B cell (primary cell): ENCODE measurements around the gene RHOT1. TPM values are rescaled to one million over a fixed set of nuclear protein-coding genes. Genes with fewer than 3 reads are reported as not detected.

ENCODE experiments used
- ATAC-seq: fragments of 200-7000 bp; cut with Tn5 transposase; one replicate; pipeline ENCODE4 v1.10.0; 2021; ENCODE audit warnings: low read depth, mild to moderate bottlenecking, moderate number of reproducible peaks, moderate library complexity
- CTCF ChIA-PET: fragments of 350-600 bp; sonication (Branson Sonifier 250); formaldehyde crosslinking; loops from one replicate; lab custom pipeline; 2021; ENCODE audit warnings: antibody characterized with exemption, inconsistent platforms; lab: Charles Lee
- POLR2A ChIA-PET: fragments of 350-600 bp; sonication (Branson Sonifier 250); formaldehyde crosslinking; loops from one replicate; lab custom pipeline; 2021; ENCODE audit warnings: antibody characterized with exemption; lab: Charles Lee
- DNase-seq: peaks from one replicate; pipeline ENCODE4 v3.0.0; 2013
- H2AFZ ChIP-seq: 2 replicates; pipeline ENCODE4 v1.6.1; 2012; ENCODE audit warnings: mild to moderate bottlenecking, low read depth, low read length; ENCODE audit not compliant: insufficient read depth, poor library complexity, severe bottlenecking
- H3K27ac ChIP-seq, 2 donors: 1 replicate in 1 of 2; 2 replicates in 1 of 2; pipeline ENCODE4 v1.5.1; 2012 to 2013; ENCODE audit warnings: low read length in 2 of 2, mild to moderate bottlenecking in 2 of 2, moderate library complexity in 1 of 2
- H3K27me3 ChIP-seq, 4 experiments: fragments of 200-600 bp in 1 of 4; sonication (generic) in 1 of 4; replicated peaks in 1 of 4; 1 replicate in 2 of 4; 2 replicates in 2 of 4; pipeline versions ENCODE4 v1.6.1 to v1.7.0; 2013 to 2016; ENCODE audit warnings: low read length in 3 of 4, mild to moderate bottlenecking in 2 of 4, mixed read lengths in 1 of 4, moderate library complexity in 1 of 4; ENCODE audit not compliant: insufficient read depth in 4 of 4, control insufficient read depth in 3 of 4; ENCODE audit errors: control extremely low read depth in 1 of 4
- H3K36me3 ChIP-seq, 2 experiments: replicated peaks in 1 of 2; 1 replicate in 1 of 2; 2 replicates in 1 of 2; pipeline versions ENCODE4 v1.6.1 to v1.7.1; 2013; ENCODE audit warnings: low read length in 1 of 2; ENCODE audit not compliant: insufficient read depth in 2 of 2, control insufficient read depth in 1 of 2; ENCODE audit errors: control extremely low read depth in 1 of 2, extremely low read depth in 1 of 2
- H3K4me1 ChIP-seq, 2 donors: fragments of 200-600 bp in 1 of 2; sonication (generic) in 1 of 2; 1 replicate in 1 of 2; 2 replicates in 1 of 2; pipeline versions ENCODE4 v1.5.1 to v1.6.1; 2013 to 2017; ENCODE audit warnings: low read length in 2 of 2; ENCODE audit not compliant: control insufficient read depth in 2 of 2, insufficient read depth in 2 of 2
- H3K4me2 ChIP-seq: replicated peaks from 2 replicates; pipeline ENCODE3; 2012; ENCODE audit warnings: mild to moderate bottlenecking, low read depth, low read length; ENCODE audit not compliant: poor library complexity, severe bottlenecking
- H3K4me3 ChIP-seq, 5 experiments: fragments of 200-600 bp in 1 of 5; sonication (generic) in 1 of 5; 1 replicate in 3 of 5; 2 replicates in 2 of 5; pipeline versions ENCODE4 v1.5.1 to v1.7.0; 2011 to 2016; ENCODE audit warnings: low read length in 4 of 5, mild to moderate bottlenecking in 4 of 5, low read depth in 2 of 5, control low read depth in 1 of 5, moderate library complexity in 1 of 5; ENCODE audit not compliant: insufficient read depth in 1 of 5; ENCODE audit errors: control extremely low read depth in 1 of 5, extremely low read depth in 1 of 5
- H3K79me2 ChIP-seq: fragments of 200-600 bp; sonication (generic); one replicate; pipeline ENCODE4 v1.6.0; 2016; ENCODE audit warnings: low read length; ENCODE audit not compliant: control insufficient read depth, insufficient read depth
- H3K9ac ChIP-seq: fragments of 200-600 bp; sonication (generic); 2 replicates; pipeline ENCODE4 v1.6.1; 2017; ENCODE audit warnings: mild to moderate bottlenecking, low read length, moderate library complexity
- H3K9me3 ChIP-seq, 3 donors: one replicate each; pipeline versions ENCODE4 v1.6.1 to v1.7.1; 2013; ENCODE audit warnings: low read length in 2 of 3; ENCODE audit not compliant: control insufficient read depth in 2 of 3, insufficient read depth in 1 of 3; ENCODE audit errors: control extremely low read depth in 1 of 3
- H4K20me1 ChIP-seq: 2 replicates; pipeline ENCODE4 v1.6.0; 2012; ENCODE audit warnings: mild to moderate bottlenecking, low read length; ENCODE audit not compliant: insufficient read depth, control insufficient read depth, poor library complexity, severe bottlenecking
- H3K27ac Mint-ChIP-seq: one replicate; pipeline ENCODE4 v1.8.0; 2021; ENCODE audit warnings: mixed read lengths
- H3K27me3 Mint-ChIP-seq: one replicate; pipeline ENCODE4 v1.8.0; 2021; ENCODE audit warnings: mixed read lengths
- H3K4me1 Mint-ChIP-seq: one replicate; pipeline ENCODE4 v1.8.0; 2021; ENCODE audit warnings: mixed read lengths
- H3K4me3 Mint-ChIP-seq: one replicate; pipeline ENCODE4 v1.8.0; 2021; ENCODE audit warnings: mixed read lengths
- H3K9me3 Mint-ChIP-seq: one replicate; pipeline ENCODE4 v1.8.0; 2022; ENCODE audit warnings: mixed read lengths; ENCODE audit not compliant: insufficient read depth
- CTCF ChIP-seq: fragments of 200-600 bp; IDR thresholded peaks from one replicate; pipeline ENCODE4 v1.8.0; 2022; ENCODE audit warnings: antibody characterized with exemption, mild to moderate bottlenecking
- EZH2 ChIP-seq: IDR thresholded peaks from 2 replicates; pipeline ENCODE4 v1.6.1; 2012; ENCODE audit warnings: borderline replicate concordance, low read depth, mild to moderate bottlenecking, moderate library complexity, low read length; ENCODE audit not compliant: insufficient read depth, poor library complexity, severe bottlenecking
- WGBS: methylation state at CpG from one replicate; pipeline ENCODE4 v1.1.5; 2013; ENCODE audit warnings: missing lambda C conversion rate; ENCODE audit not compliant: insufficient coverage; 5-methylcytosine and 5-hydroxymethylcytosine counted together
- intact Hi-C: fragments of 100-400 bp; cut with micrococcal nuclease; formaldehyde crosslinking; loops from one replicate; pipeline ENCODE4 v1.10.0; 2022
- polyA plus RNA-seq: library from polyadenylated mRNA; depleted of rRNA; stranded (reverse); fragments of >200 nt; gene quantifications from 2 replicates; pipeline ENCODE4 v1.2.3, GENCODE V29; 2012
- total RNA-seq, 2 donors: library from RNA; stranded (reverse); fragments of 120-200 nt in 1 of 2; gene quantifications; 1 replicate in 1 of 2; 2 replicates in 1 of 2; pipeline versions ENCODE4 v1.2.3 to v1.2.4, GENCODE V29; 2013 to 2022

RHOT1 gene
- total and polyA plus RNA-seq, 2 donors (not counting 1 experiment from before 2014, with no cell fraction given): 24.6 to 24.7 TPM

- H3K27me3 Mint-ChIP-seq: peaks cover 9% of the 10 kb centered on the region
- Histone ChIP-seq H4K20me1 (no peaks in the 10 kb centered on the region), H3K4me2 (no peak overlapping the region), H3K27me3 (peaks cover 0 to 11% (median 2%) of the 10 kb centered on the region in 4 experiments), H3K4me3 (no peak overlapping the region), H3K9me3 (no peaks in the 10 kb centered on the region), H3K36me3 (no peaks in the 10 kb centered on the region), H3K9ac (no peak overlapping the region), H3K4me1 (no peaks in the 10 kb centered on the region), H3K79me2 (no peaks in the 10 kb centered on the region), H2AFZ (no peak overlapping the region), H3K27ac (no peak overlapping the region)
- intact Hi-C loops: no loop called here
- DNase-seq (no peak), ATAC-seq (no peak)
- no peaks in the 10 kb centered on the region for H3K4me1 Mint-ChIP-seq
- TF ChIP-seq EZH2 (no peak), CTCF (no peak)
- no peak overlapping the region for H3K27ac Mint-ChIP-seq
- no peak overlapping the region for H3K4me3 Mint-ChIP-seq
- H3K9me3 Mint-ChIP-seq: no peaks in the 10 kb centered on the region
- ChIA-PET CTCF (no interaction called here), POLR2A (no interaction called here)
- WGBS: 89% methylated on average over 3 of the region's 4 CpGs
Observed at GRCh38 chr17:32118835-32119234, 23.5 kb upstream of the RHOT1 start.

- intact Hi-C loops: no loop called here
- Histone ChIP-seq H3K9ac (no peak overlapping the region), H3K36me3 (no peaks in the 10 kb centered on the region), H3K4me2 (no peak overlapping the region), H3K79me2 (no peaks in the 10 kb centered on the region), H3K9me3 (no peaks in the 10 kb centered on the region), H2AFZ (no peak overlapping the region), H4K20me1 (no peaks in the 10 kb centered on the region), H3K4me1 (no peaks in the 10 kb centered on the region), H3K4me3 (no peak overlapping the region), H3K27me3 (peaks cover 0 to 11% (median 2%) of the 10 kb centered on the region in 4 experiments), H3K27ac (no peak overlapping the region)
- H3K27ac Mint-ChIP-seq: no peak overlapping the region
- DNase-seq (no peak), ATAC-seq (no peak)
- peaks cover 9% of the 10 kb centered on the region for H3K27me3 Mint-ChIP-seq
- no peak overlapping the region for H3K4me3 Mint-ChIP-seq
- H3K4me1 Mint-ChIP-seq: no peaks in the 10 kb centered on the region
- 93% methylated on average over 4 of the region's 4 CpGs for WGBS
- POLR2A ChIA-PET: no interaction called here
- H3K9me3 Mint-ChIP-seq: no peaks in the 10 kb centered on the region
- no peak for TF ChIP-seq EZH2
- no peak for TF ChIP-seq CTCF
- CTCF ChIA-PET: interaction anchor here (1.6 kb wide), 1 partner anchor 16 kb away, joined by 6 read pairs; no protein-coding TSS in a partner anchor
Observed at GRCh38 chr17:32120141-32120540, 22.2 kb upstream of the RHOT1 start.
